Measurements from ENCODE around the gene KCTD17.

KCTD17 gene

DNA sequence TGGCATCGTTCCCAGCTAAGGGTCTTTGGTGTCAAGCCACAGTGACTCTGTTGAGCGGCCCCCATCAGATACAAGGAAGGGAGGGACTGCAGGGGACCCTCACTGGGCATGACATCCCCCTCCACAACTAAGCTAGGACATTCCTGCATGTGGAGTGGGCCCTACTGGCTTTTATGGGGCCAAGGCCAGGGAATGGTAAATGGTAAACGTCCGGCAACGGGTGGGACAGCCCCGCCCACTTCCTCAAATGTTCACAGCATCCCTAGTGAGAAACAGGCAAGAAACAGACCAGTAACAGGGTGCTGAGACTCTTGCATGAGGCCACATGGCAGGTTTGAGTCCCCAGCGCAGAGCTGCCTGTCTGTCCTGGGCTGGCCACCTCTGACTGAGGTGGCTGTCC is 53.6 kb downstream of the KCTD17 start:
- Histone ChIP-seq H3K4me3 (replicated peaks; ENCODE audit: insufficient read depth, low read length) (no peak overlapping the region), H3K27me3 (ENCODE audit: insufficient read depth, poor library complexity, severe bottlenecking) (peaks cover 14% of the 10 kb centered on the region), H3K27ac (replicated peaks) (no peak overlapping the region)
- peak in 1 of 2 experiments; percentile 16 for DNase-seq (ENCODE audit: low read depth in 1 of 2, low spot score in 1 of 2)
- peak; percentile 64; the same call in 1 of the 2 replicates for TF ChIP-seq SPI1 (IDR thresholded peaks at IDR 0.05; ENCODE audit: borderline replicate concordance, low read depth)
- no peak for TF ChIP-seq GABPA (IDR thresholded peaks at IDR 0.05; ENCODE audit: low read depth)

DNA sequence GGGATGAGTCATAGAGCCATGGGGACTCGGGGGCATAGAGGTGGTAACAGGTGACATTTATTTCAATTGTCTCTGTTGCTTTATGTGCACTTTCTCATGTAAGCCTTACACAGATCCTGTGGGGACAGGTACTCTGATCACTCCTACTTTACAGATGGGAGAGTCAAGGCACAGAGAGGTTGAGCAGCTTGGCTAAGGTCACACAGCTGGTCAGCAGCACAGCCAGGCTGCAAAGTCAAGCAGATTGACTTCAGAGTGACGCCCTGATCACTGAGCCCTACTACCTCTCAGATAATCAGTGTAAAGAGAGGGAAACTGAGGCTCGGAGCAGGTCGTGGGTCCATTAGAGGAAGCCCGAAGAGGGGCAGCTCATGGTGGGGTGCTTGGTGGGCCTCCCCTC is 54.4 kb downstream of the KCTD17 start:
- Histone ChIP-seq H3K27ac (replicated peaks) (no peak overlapping the region), H3K4me3 (replicated peaks; ENCODE audit: insufficient read depth, low read length) (no peak overlapping the region), H3K27me3 (ENCODE audit: insufficient read depth, poor library complexity, severe bottlenecking) (peaks cover 14% of the 10 kb centered on the region)
- no peak for DNase-seq (ENCODE audit: low read depth in 1 of 2, low spot score in 1 of 2)
- TF ChIP-seq, protein P1, sequence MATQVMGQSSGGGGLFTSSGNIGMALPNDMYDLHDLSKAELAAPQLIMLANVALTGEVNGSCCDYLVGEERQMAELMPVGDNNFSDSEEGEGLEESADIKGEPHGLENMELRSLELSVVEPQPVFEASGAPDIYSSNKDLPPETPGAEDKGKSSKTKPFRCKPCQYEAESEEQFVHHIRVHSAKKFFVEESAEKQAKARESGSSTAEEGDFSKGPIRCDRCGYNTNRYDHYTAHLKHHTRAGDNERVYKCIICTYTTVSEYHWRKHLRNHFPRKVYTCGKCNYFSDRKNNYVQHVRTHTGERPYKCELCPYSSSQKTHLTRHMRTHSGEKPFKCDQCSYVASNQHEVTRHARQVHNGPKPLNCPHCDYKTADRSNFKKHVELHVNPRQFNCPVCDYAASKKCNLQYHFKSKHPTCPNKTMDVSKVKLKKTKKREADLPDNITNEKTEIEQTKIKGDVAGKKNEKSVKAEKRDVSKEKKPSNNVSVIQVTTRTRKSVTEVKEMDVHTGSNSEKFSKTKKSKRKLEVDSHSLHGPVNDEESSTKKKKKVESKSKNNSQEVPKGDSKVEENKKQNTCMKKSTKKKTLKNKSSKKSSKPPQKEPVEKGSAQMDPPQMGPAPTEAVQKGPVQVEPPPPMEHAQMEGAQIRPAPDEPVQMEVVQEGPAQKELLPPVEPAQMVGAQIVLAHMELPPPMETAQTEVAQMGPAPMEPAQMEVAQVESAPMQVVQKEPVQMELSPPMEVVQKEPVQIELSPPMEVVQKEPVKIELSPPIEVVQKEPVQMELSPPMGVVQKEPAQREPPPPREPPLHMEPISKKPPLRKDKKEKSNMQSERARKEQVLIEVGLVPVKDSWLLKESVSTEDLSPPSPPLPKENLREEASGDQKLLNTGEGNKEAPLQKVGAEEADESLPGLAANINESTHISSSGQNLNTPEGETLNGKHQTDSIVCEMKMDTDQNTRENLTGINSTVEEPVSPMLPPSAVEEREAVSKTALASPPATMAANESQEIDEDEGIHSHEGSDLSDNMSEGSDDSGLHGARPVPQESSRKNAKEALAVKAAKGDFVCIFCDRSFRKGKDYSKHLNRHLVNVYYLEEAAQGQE (IDR thresholded peaks at IDR 0.05; ENCODE audit: insufficient replicate concordance, low read depth) = no peak
- TF ChIP-seq GABPA (IDR thresholded peaks at IDR 0.05; ENCODE audit: low read depth) (no peak), POLR2AphosphoS5 (IDR thresholded peaks at IDR 0.05; ENCODE audit: low read depth) (no peak)
- TF ChIP-seq, protein P2, sequence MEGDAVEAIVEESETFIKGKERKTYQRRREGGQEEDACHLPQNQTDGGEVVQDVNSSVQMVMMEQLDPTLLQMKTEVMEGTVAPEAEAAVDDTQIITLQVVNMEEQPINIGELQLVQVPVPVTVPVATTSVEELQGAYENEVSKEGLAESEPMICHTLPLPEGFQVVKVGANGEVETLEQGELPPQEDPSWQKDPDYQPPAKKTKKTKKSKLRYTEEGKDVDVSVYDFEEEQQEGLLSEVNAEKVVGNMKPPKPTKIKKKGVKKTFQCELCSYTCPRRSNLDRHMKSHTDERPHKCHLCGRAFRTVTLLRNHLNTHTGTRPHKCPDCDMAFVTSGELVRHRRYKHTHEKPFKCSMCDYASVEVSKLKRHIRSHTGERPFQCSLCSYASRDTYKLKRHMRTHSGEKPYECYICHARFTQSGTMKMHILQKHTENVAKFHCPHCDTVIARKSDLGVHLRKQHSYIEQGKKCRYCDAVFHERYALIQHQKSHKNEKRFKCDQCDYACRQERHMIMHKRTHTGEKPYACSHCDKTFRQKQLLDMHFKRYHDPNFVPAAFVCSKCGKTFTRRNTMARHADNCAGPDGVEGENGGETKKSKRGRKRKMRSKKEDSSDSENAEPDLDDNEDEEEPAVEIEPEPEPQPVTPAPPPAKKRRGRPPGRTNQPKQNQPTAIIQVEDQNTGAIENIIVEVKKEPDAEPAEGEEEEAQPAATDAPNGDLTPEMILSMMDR (IDR thresholded peaks at IDR 0.05; ENCODE audit: insufficient read depth, low read length) = no peak

DNA sequence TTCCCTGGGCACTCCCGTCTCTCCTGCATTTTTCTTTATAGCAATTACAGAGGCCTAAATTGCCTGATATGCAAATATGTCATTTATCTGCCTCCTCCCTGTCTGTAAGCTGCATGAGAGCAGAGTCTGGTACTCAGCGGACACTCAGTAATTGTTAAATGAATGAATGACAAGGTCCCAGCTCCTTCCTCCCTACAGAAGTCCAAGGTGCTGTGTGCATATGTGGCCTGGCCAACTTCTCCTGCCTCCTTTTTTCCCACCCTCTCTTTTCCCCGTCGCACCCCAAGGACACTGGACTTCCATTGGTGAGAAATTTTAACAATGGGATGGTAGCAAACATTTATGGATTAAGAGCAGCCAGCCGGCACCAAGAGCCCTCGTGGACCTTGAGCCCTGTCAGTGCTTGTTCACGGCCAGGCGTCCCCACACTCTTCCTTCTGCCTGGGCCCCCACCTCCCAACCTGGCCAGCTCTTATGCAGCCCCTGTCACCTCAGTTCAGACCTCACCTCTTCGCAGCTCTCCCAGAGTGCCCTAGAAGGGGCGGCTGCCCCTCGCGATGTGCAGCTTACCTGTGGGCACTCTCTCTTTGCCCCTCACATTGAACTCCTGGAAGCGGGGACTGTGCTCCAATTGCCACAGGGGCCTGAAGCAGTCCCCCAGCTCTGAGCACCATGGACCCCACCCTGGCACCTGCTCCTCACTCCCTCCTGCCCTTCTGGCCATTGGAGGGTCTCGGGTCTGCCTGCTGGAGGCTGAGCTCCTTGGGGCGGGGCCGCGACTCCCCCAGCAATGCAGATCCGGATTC is 56.5 kb downstream of the KCTD17 start:
- H3K27me3 ChIP-seq (ENCODE audit: insufficient read depth, poor library complexity, severe bottlenecking) = peaks cover 13% of the 10 kb centered on the region
- no peak overlapping the region for H3K27ac ChIP-seq (replicated peaks)
- H3K4me3 ChIP-seq (replicated peaks; ENCODE audit: insufficient read depth, low read length) = no peak overlapping the region
- TF ChIP-seq SPI1 (IDR thresholded peaks at IDR 0.05; ENCODE audit: borderline replicate concordance, low read depth) (no peak), GABPA (IDR thresholded peaks at IDR 0.05; ENCODE audit: low read depth) (no peak), POLR2AphosphoS5 (IDR thresholded peaks at IDR 0.05; ENCODE audit: low read depth) (no peak)
- TF ChIP-seq, protein P1 (IDR thresholded peaks at IDR 0.05; ENCODE audit: insufficient replicate concordance, low read depth) = no peak
- TF ChIP-seq, protein P2 (IDR thresholded peaks at IDR 0.05; ENCODE audit: insufficient read depth, low read length) = no peak
- no peak for DNase-seq (ENCODE audit: low read depth in 1 of 2, low spot score in 1 of 2)

DNA sequence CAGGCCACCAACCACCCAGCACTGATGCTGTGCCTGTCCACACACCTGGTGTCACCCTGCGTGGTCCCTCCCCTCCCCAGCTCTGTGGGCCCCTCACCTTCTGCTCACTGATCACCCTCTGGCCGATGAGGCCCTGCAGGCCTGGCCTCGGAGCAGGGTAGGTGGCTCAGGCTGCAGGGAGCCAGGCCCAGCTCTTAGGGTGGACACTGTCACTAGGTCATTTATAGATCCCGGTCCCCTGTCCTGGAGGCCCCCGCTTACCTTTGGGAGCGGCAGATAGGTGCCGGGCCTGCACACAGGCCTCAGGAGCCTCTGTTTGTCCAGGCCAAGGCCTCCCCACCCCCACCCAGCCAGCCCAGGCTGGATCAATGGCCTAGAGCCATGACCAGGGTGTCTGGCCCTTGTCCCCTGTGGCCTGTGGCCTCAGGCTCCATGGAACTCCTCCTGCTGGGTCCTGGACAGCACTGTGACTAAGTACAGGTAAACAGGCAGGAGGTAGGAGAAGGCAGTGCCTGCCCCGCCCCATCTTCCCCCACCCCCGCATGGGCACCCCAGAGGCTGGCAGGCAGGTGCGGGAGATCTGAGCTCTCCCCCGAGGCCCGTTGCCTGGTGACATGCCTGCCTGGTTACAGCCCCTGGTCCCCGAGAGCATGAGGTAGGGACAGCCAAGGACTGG is 57.8 kb downstream of the KCTD17 start, which contains the start of gene TMPRSS6:
TMPRSS6 (minus strand) TSS at position 472 of the 676 bp plus-strand sequence. CDS start 6,296 bp downstream, outside the sequence.
- no peak within 1 kb of the TSS for H3K27ac ChIP-seq (replicated peaks)
- DNase-seq (ENCODE audit: low read depth in 1 of 2, low spot score in 1 of 2) = no peak
- no peak within 1 kb of the TSS for H3K4me3 ChIP-seq (replicated peaks; ENCODE audit: insufficient read depth, low read length)
- TF ChIP-seq SPI1 (IDR thresholded peaks at IDR 0.05; ENCODE audit: borderline replicate concordance, low read depth) (no peak), POLR2AphosphoS5 (IDR thresholded peaks at IDR 0.05; ENCODE audit: low read depth) (no peak), GABPA (IDR thresholded peaks at IDR 0.05; ENCODE audit: low read depth) (no peak)
- TF ChIP-seq, protein P2 (IDR thresholded peaks at IDR 0.05; ENCODE audit: insufficient read depth, low read length) = no peak
- TF ChIP-seq, protein P1 (IDR thresholded peaks at IDR 0.05; ENCODE audit: insufficient replicate concordance, low read depth) = no peak
- peaks cover 3% of the 10 kb centered on the region for H3K27me3 ChIP-seq (ENCODE audit: insufficient read depth, poor library complexity, severe bottlenecking)

All from HL-60 (cell line).